Keratinocyte (primary cell): ENCODE data around the gene ATXN10.

ENCODE experiments used
- EZH2 ChIP-seq: IDR thresholded peaks from one replicate; pipeline ENCODE4 v1.6.1; 2012; ENCODE audit warnings: inconsistent platforms, mild to moderate bottlenecking, low read length, moderate library complexity
- TF ChIP-seq, protein P1 (sequence below), 3 experiments: IDR thresholded peaks in 1 of 3; conservative IDR thresholded peaks in 1 of 3; optimal IDR thresholded peaks in 1 of 3; 2 replicates in 2 of 3; 3 replicates in 1 of 3; pipeline versions ENCODE3 to v1.5.1; 2011; ENCODE audit warnings: low read length in 3 of 3, mild to moderate bottlenecking in 3 of 3, moderate library complexity in 2 of 3, control low read depth in 1 of 3, inconsistent platforms in 1 of 3; ENCODE audit not compliant: insufficient read depth in 2 of 3; ENCODE audit errors: extremely low read depth in 1 of 3

DNA sequence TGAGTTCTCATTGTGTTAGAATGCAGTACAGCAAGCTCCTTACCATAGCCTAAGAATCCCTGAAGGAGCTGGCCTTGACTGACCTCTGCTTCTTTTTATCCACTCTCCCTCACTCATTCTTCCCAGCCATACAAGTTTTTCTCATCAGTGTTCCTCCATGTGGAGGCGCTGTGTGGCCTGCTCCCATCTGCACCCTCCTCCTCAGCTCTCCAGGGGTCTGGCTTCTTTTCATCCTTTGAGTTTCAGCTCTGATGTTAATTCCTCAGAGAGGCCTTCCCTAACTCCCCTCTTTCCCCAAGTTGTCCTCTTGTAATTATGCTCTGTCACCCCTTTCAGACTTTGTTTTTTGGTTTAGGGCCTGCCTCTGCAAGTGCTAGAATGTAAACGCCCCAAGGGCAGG is 160.5 kb downstream of the ATXN10 start:
- TF ChIP-seq, protein P1, sequence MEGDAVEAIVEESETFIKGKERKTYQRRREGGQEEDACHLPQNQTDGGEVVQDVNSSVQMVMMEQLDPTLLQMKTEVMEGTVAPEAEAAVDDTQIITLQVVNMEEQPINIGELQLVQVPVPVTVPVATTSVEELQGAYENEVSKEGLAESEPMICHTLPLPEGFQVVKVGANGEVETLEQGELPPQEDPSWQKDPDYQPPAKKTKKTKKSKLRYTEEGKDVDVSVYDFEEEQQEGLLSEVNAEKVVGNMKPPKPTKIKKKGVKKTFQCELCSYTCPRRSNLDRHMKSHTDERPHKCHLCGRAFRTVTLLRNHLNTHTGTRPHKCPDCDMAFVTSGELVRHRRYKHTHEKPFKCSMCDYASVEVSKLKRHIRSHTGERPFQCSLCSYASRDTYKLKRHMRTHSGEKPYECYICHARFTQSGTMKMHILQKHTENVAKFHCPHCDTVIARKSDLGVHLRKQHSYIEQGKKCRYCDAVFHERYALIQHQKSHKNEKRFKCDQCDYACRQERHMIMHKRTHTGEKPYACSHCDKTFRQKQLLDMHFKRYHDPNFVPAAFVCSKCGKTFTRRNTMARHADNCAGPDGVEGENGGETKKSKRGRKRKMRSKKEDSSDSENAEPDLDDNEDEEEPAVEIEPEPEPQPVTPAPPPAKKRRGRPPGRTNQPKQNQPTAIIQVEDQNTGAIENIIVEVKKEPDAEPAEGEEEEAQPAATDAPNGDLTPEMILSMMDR (optimal IDR thresholded peaks at IDR 0.05 in 1 of 3, IDR thresholded peaks at IDR 0.05 in 1 of 3, conservative IDR thresholded peaks at IDR 0.05 in 1 of 3; ENCODE audit: extremely low read depth in 1 of 3, insufficient read depth in 2 of 3, low read length in 3 of 3): peak; percentile 28 to 36 (median 34)
- no peak for TF ChIP-seq EZH2
